Activated CD4-positive, alpha-beta T cell treated with anti-CD3 and anti-CD28 coated beads, Interleukin-2, amount 10 ng/mL, durations not matched to agents 7 days and 5 days (primary cell): ENCODE results near the gene DMD. TPM values are rescaled to one million over a fixed set of nuclear protein-coding genes. Genes with fewer than 3 reads are reported as not detected.
"Not testable (repeated sequence)": the region's sequence is repeated elsewhere in the genome, so short reads cannot be mapped to it uniquely, and the experiment has no call there.

Source experiments
- CTCF ChIA-PET: fragments of 350-600 bp; sonication (Branson Sonifier 250); formaldehyde crosslinking; loops from one replicate; lab custom pipeline; 2021; ENCODE audit warnings: antibody characterized with exemption; lab: Charles Lee
- POLR2A ChIA-PET: fragments of 350-600 bp; sonication (Branson Sonifier 250); formaldehyde crosslinking; loops from one replicate; lab custom pipeline; 2021; ENCODE audit warnings: antibody characterized with exemption; lab: Charles Lee
- DNase-seq: peaks from one replicate; pipeline ENCODE4 v3.0.0-alpha.2; 2020
- H3K27ac Mint-ChIP-seq: one replicate; pipeline ENCODE4 v1.8.0; 2021; ENCODE audit warnings: mild to moderate bottlenecking, moderate library complexity, mixed read lengths
- H3K27me3 Mint-ChIP-seq: one replicate; pipeline ENCODE4 v1.8.0; 2021; ENCODE audit warnings: mixed read lengths
- H3K36me3 Mint-ChIP-seq: one replicate; pipeline ENCODE4 v1.8.0; 2021; ENCODE audit warnings: low read depth, mixed read lengths
- H3K4me1 Mint-ChIP-seq: one replicate; pipeline ENCODE4 v1.8.0; 2021; ENCODE audit warnings: mixed read lengths
- H3K4me3 Mint-ChIP-seq: one replicate; pipeline ENCODE4 v1.8.0; 2021; ENCODE audit warnings: mild to moderate bottlenecking, moderate library complexity, mixed read lengths
- H3K9me3 Mint-ChIP-seq: one replicate; pipeline ENCODE4 v1.8.0; 2021; ENCODE audit warnings: mixed read lengths
- total RNA-seq, 2 experiments: library from RNA; stranded (reverse); gene quantifications; one replicate each; pipeline ENCODE4 v1.2.3, GENCODE V29; 2021

Gene DMD
- total RNA-seq, 2 experiments from 2014 or later = 0.57 to 0.83 TPM

DNA sequence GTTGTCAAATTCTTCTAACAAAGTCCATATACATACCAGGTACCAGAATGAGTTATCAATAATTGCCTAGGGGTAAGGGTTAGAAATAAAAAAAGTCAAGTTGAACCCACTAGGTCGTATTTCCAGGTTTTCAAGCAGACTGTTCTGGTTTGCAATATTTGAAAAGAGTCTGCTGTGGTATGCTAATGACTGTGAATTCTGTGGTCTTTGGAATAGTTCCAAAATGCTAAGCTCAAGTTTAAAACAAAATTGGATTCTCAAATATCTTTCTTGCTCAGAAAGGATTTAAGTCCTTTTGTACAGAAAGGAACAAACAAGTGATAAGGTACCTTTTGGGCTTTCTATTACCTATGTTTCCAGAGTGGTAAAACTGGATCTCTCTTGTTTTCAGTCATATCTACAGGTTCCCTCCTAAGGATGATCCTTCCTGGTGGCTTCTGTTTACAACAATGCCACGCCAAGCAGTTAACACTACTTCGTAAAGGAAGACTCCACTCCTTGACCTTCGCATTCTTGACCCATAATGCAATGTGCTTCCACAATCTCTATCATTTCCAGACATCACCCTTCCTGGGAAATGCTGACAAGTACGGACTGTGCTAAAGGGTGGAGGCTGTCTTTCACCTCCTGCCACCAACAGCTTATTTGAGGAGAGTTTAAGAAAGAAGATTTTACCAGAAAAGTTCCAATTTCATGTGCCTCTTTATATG is 1607.8 kb downstream of the DMD start:
- DNase-seq = no peak
- ChIA-PET CTCF (no interaction called here), POLR2A (no interaction called here)
- Mint-ChIP-seq H3K4me1 (no peaks in the 10 kb centered on the region), H3K36me3 (no peaks in the 10 kb centered on the region), H3K4me3 (no peak overlapping the region), H3K27me3 (no peaks in the 10 kb centered on the region), H3K9me3 (no peaks in the 10 kb centered on the region), H3K27ac (no peak overlapping the region)

GRCh38 chrX:31600823-31601222 is 1610.5 kb downstream of the DMD start:
- POLR2A ChIA-PET = no interaction called here
- Mint-ChIP-seq H3K9me3 (no peaks in the 10 kb centered on the region), H3K36me3 (no peaks in the 10 kb centered on the region), H3K4me1 (no peaks in the 10 kb centered on the region), H3K27me3 (no peaks in the 10 kb centered on the region), H3K27ac (no peak overlapping the region), H3K4me3 (no peak overlapping the region)
- CTCF ChIA-PET = no interaction called here
- no peak for DNase-seq

DNA sequence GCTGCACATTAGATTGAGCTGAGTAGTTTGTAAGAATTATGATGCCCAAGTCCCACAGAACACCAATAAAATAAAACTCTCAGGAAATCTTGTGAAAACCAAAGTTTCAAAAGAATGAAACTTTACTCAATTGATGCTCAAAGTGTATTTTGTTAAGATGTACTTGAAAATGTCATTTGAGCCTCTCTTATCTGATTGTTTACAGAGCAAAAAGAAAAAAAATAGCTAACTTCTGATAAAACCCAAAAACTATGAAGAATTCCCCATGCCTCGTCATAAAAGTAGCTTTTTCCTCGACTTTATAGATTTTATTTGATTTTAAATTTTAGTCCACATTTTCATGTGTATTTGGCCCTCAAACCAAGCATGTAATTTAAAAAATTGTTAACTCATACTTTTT is 1618.0 kb downstream of the DMD start:
- Mint-ChIP-seq H3K4me1 (no peaks in the 10 kb centered on the region), H3K4me3 (no peak overlapping the region), H3K36me3 (no peaks in the 10 kb centered on the region), H3K9me3 (no peaks in the 10 kb centered on the region), H3K27ac (no peak overlapping the region), H3K27me3 (no peaks in the 10 kb centered on the region)
- CTCF ChIA-PET = no interaction called here
- DNase-seq = no peak
- POLR2A ChIA-PET = no interaction called here

DNA sequence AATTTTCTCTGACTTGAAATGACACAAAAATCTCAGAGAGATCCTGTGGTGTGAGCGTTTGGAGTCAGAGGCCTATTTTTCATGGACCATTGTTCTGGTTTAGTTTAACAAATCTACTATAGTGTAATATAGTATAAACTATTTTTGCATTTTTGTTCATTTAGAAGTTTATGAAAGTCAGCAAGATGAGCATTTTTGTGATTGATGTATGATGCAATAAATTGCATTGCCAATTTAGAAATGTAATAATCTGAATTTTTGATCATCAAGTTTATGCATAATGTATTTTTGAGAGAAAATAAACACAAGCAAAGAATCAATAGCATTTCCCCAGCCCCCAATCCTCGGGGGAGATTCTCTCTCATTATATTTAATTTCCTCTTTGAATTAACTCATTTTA is 1620.0 kb downstream of the DMD start:
- ChIA-PET CTCF (no interaction called here), POLR2A (no interaction called here)
- Mint-ChIP-seq H3K4me3 (no peak overlapping the region), H3K4me1 (no peaks in the 10 kb centered on the region), H3K36me3 (no peaks in the 10 kb centered on the region), H3K9me3 (no peaks in the 10 kb centered on the region), H3K27ac (no peak overlapping the region), H3K27me3 (no peaks in the 10 kb centered on the region)
- no peak for DNase-seq

DNA sequence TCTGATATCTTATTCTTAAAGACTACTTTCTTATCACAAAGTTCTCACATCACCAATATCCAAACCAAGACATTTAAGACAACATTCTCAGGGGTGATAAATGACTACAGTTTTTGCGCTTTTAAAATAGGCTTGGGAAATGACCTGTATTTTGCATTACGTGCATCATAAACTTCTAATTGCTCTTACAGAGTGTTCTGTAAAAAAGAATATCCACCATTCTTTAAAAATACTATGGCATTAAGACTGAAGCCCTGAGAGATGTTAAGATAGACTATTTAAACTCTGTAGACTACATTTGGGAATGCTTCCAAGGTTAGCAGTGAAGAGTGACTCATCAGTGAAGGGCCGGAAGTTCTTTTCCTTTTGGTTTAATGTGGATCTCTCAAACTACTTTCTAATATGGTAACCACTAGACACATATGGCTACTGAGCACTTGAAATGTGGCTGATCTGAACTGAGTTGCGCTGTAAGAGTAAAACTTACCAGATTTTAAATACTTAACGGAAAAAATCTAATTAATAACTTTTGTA is 1620.7 kb downstream of the DMD start:
- H3K27ac Mint-ChIP-seq = no peak overlapping the region
- no peaks in the 10 kb centered on the region for H3K4me1 Mint-ChIP-seq
- POLR2A ChIA-PET = no interaction called here
- H3K4me3 Mint-ChIP-seq = no peak overlapping the region
- CTCF ChIA-PET = no interaction called here
- no peak for DNase-seq
- no peaks in the 10 kb centered on the region for H3K27me3 Mint-ChIP-seq
- H3K9me3 Mint-ChIP-seq = no peaks in the 10 kb centered on the region
- H3K36me3 Mint-ChIP-seq = no peaks in the 10 kb centered on the region

DNA sequence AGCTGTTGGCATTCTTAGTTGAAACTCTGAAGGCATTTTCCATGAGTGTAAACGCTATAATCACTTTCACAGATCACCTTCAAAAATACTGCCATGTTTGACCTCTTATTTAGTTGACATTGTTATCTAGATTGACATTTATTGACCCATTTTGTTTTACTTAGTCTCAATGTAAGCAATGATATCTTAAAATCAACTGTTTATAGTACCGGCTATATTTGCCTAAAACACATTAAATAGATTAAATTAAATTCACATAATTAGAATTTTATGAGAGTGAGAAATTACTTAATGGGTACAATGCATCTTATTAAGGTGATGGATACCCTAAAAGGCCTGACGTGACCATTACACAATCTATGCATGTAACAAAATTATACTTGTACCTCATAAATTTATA is 1621.8 kb downstream of the DMD start:
- Mint-ChIP-seq H3K4me3 (no peak overlapping the region), H3K36me3 (no peaks in the 10 kb centered on the region), H3K4me1 (no peaks in the 10 kb centered on the region), H3K9me3 (no peaks in the 10 kb centered on the region), H3K27me3 (no peaks in the 10 kb centered on the region), H3K27ac (no peak overlapping the region)
- DNase-seq = no peak
- ChIA-PET CTCF (no interaction called here), POLR2A (no interaction called here)

- H3K4me1 Mint-ChIP-seq = no peaks in the 10 kb centered on the region
- DNase-seq = no peak
- CTCF ChIA-PET = no interaction called here
- H3K27me3 Mint-ChIP-seq = no peaks in the 10 kb centered on the region
- POLR2A ChIA-PET = no interaction called here
- no peak overlapping the region for H3K27ac Mint-ChIP-seq
- no peaks in the 10 kb centered on the region for H3K9me3 Mint-ChIP-seq
- no peak overlapping the region for H3K4me3 Mint-ChIP-seq
- H3K36me3 Mint-ChIP-seq = no peaks in the 10 kb centered on the region
Observed at GRCh38 chrX:31588355-31588754, 1623.0 kb downstream of the DMD start.

- H3K36me3 Mint-ChIP-seq, DNase-seq, H3K27me3 Mint-ChIP-seq, H3K4me1 Mint-ChIP-seq, H3K27ac Mint-ChIP-seq, H3K9me3 Mint-ChIP-seq, CTCF ChIA-PET, H3K4me3 Mint-ChIP-seq, POLR2A ChIA-PET: not testable (repeated sequence)
Observed at GRCh38 chrX:31583892-31584291, 1627.5 kb downstream of the DMD start.

GRCh38 chrX:31580726-31581125 is 1630.6 kb downstream of the DMD start:
- Mint-ChIP-seq H3K36me3 (no peaks in the 10 kb centered on the region), H3K27ac (no peak overlapping the region), H3K9me3 (no peaks in the 10 kb centered on the region), H3K27me3 (no peaks in the 10 kb centered on the region), H3K4me3 (no peak overlapping the region), H3K4me1 (no peaks in the 10 kb centered on the region)
- CTCF ChIA-PET = no interaction called here
- POLR2A ChIA-PET = no interaction called here
- DNase-seq = no peak

- H3K9me3 Mint-ChIP-seq = no peaks in the 10 kb centered on the region
- H3K4me3 Mint-ChIP-seq = no peak overlapping the region
- no peaks in the 10 kb centered on the region for H3K36me3 Mint-ChIP-seq
- no peak for DNase-seq
- ChIA-PET POLR2A (no interaction called here), CTCF (no interaction called here)
- H3K27ac Mint-ChIP-seq = no peak overlapping the region
- no peaks in the 10 kb centered on the region for H3K4me1 Mint-ChIP-seq
- no peaks in the 10 kb centered on the region for H3K27me3 Mint-ChIP-seq
Observed at GRCh38 chrX:31580227-31580626, 1631.1 kb downstream of the DMD start.

DNA sequence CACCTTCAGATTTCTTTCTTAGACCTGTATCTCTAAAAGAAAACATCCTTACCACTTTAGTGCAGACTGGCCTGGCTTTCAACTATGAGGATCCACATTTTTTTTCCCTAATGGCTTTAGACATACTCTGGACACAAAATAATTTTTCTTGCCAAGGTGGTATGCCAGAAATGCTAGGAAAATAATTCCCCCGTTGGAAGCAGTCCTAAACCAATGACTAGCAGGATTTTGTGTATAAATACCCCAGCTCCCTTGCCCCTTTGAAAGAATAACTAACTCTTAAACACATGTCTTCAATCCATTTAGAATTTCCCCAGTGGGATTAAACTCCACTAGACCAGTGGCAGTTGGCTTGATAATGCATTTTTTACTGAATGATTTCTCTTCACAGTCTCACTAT is 1639.0 kb downstream of the DMD start:
- Mint-ChIP-seq H3K36me3 (no peaks in the 10 kb centered on the region), H3K27ac (no peak overlapping the region), H3K9me3 (no peaks in the 10 kb centered on the region), H3K4me1 (no peaks in the 10 kb centered on the region), H3K27me3 (no peaks in the 10 kb centered on the region), H3K4me3 (no peak overlapping the region)
- no peak for DNase-seq
- CTCF ChIA-PET = no interaction called here
- POLR2A ChIA-PET = no interaction called here

DNA sequence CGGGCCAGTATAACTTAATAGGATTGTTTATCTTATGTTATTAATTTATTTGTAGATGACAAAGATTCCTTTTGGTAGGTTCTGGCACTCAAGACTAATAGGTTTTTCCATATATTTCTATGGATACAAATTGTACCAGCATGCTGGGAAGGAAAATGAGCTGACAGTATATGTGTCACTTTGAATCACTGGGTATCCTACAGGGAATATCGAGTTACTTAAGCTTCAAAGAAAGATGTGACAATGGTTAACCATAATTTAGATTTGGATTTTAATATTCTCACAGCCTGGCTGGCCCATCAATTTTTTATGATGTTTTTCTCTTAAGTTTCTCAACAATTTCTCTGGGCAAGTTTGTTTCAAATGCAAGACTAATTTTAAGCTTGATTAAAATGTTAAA is 1640.7 kb downstream of the DMD start:
- DNase-seq = no peak
- H3K36me3 Mint-ChIP-seq = no peaks in the 10 kb centered on the region
- H3K4me3 Mint-ChIP-seq = no peak overlapping the region
- no peaks in the 10 kb centered on the region for H3K27me3 Mint-ChIP-seq
- CTCF ChIA-PET = no interaction called here
- no peak overlapping the region for H3K27ac Mint-ChIP-seq
- H3K4me1 Mint-ChIP-seq = no peaks in the 10 kb centered on the region
- POLR2A ChIA-PET = no interaction called here
- H3K9me3 Mint-ChIP-seq = no peaks in the 10 kb centered on the region

GRCh38 chrX:31563792-31564191 is 1647.6 kb downstream of the DMD start:
- Mint-ChIP-seq H3K27me3 (no peaks in the 10 kb centered on the region), H3K36me3 (no peaks in the 10 kb centered on the region), H3K27ac (no peak overlapping the region), H3K9me3 (no peaks in the 10 kb centered on the region), H3K4me1 (no peaks in the 10 kb centered on the region), H3K4me3 (no peak overlapping the region)
- DNase-seq = no peak
- CTCF ChIA-PET = no interaction called here
- POLR2A ChIA-PET = no interaction called here

DNA sequence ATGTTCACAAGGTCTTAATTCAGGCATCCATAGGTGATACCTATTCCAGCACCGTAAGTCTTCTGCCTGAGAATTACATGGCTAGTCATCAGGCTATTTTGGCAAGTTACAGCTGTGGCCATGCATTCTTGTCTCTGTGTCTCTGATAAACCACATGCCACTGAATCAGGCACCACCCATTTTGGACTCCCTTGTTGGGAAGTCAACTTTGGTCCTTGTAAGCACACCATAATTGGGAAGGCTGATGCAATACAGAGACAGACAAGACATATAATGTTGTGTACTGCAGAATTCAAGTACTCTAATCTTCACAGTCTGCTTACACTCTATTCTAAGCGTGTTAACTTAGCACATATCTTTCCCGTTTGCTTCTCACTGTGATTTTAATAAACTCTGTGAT is 1655.8 kb downstream of the DMD start:
- Mint-ChIP-seq H3K27me3 (no peaks in the 10 kb centered on the region), H3K9me3 (no peaks in the 10 kb centered on the region), H3K4me1 (no peaks in the 10 kb centered on the region), H3K27ac (no peak overlapping the region), H3K4me3 (no peak overlapping the region), H3K36me3 (no peaks in the 10 kb centered on the region)
- CTCF ChIA-PET = no interaction called here
- POLR2A ChIA-PET = no interaction called here
- DNase-seq = no peak
